OCI-M2 (cell line): ENCODE data around the gene MPP1.

ENCODE experiments used
- DNase-seq: peaks from one replicate; lab custom pipeline; 2025; ENCODE audit not compliant: unreplicated experiment; lab: John Stamatoyannopoulos, UW

The MPP1 gene

DNA sequence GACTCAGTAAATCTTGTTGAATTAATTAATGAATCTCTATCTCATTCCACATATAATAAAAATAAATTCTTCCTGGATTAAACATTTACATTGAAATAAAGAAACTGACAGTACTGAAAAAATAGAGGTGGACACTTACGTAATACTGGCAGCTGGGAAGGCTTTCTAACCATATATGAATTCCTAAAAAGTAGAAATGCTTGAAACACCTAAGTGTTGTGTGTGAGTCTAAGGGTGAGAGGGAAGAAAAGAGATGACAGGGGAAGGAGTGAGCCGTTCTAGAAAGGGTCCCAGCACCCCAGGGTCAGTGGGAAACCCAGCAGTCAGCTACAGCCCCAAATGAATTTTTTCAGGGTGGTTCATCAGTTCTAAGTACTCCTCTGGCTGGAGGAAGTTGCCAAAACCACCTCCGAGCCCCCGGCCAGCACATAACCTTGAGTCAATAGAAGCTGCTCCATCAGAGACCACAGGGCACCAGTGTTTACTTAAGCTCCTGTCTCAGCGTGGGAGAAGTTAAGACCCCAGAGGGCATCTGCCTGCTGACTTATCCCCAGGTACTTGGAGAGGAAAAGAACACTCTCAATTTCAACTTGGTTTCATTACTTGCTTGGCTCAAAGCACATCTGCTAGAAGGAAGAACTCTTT lies 72.7 kb downstream of the MPP1 start:
- no peak for DNase-seq

DNA sequence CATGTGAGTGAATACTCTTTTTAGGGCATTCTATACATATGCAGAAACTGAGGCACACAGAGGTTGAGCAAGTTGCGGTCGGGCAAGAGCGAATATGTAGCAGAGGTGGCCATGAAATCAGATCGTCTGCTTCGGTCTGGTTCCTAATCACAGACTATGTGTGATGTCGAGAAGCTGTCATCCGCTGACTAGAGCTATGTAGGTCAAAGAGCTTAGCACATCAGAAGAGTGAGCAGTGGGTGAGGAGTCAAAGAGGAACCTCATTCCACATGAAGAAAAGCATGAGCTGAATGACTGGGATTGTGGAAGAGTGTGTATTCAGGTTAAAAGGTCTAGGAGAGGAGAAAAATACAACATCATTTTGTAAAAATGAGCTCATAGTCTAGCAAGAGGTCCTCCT lies 73.4 kb downstream of the MPP1 start:
- DNase-seq = no peak

DNA sequence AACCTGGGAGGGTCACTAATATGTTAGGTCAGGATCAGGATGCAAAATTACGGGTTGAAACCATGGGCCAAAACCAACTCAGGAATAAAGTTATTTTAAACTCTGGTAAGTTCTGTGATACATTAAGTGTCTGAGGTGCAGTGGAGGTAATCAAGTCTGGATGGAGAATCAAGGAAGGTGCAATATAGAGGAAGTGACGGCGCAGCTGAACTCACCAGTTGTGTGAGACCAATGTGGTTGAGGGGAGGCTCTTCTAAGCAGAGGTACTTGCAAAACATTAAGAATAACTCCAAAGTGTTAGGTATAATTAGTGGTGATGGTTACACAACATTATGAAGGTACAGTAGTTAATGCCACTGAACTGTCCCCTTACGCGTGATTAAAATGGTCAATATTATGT lies 74.1 kb downstream of the MPP1 start:
- DNase-seq = no peak

DNA sequence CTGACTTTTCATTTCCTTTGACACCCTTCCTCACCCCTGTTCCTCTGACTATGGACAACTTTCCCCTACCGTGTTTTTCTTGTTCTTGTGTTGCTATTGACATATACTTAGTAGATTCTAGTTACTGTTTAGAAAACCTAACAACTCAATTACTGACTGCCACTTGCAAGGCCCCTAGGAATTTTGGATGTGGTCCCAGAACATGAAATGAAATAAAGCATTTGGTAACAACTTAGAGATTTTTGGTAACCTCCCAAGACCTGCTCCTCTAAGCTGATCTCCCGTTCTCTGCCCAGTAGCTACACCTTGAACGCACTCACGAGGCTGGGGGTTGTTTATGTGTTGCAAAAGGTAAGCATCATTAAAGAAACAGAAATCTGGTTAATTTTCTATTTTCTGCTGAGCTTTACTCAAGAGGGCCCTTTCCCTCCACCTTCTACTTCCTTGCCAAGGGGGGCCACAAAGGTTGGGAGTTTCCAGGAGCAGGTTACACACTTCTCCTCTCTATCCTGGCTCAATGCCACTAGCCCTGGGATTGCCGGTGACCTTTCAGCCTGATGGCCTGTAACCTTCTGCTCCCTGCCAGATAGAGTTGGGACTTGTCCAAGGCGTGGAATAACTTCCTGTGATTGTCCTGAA lies 74.9 kb downstream of the MPP1 start:
- no peak for DNase-seq

DNA sequence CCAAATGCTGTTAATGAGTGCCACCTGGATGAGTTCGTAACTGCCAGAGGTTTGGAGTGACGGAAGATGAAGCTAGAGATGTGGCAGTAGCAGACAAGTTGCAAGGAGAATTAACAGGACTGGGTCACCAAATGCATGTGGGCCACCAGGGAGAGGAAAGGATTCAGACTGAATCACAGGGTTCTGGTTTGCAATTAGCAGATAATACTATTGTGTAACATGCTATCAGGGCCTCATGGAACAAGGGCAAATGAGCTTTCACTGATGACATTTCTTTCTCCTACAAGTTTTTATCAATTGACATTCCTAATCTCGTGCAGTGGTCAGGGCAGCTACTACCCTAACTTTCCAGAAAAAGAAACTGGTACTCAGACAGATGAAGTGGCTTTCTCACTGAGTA lies 75.8 kb downstream of the MPP1 start:
- DNase-seq = no peak
